Measurements from ENCODE around the gene SLC38A9.
"Not testable (repeated sequence)": the region's sequence is repeated elsewhere in the genome, so short reads cannot be mapped to it uniquely, and the experiment has no call there.

SLC38A9 gene

GRCh38 chr5:55712023-55712859 lies at the start of gene SLC38A9:
Gene SLC38A9, minus strand, starts transcription at chr5:55712324. Its CDS starts 14,366 bp downstream, at chr5:55697958.
- TF ChIP-seq POLR2AphosphoS5 (IDR thresholded peaks at IDR 0.05; ENCODE audit: borderline replicate concordance, low read depth, low read length) = peak; percentile 91
- no peak for TF ChIP-seq EZH2 (IDR thresholded peaks at IDR 0.05)
- H3K36me3 ChIP-seq (ENCODE audit: insufficient read depth, low read length) = no peaks in the 10 kb centered on the region
- peak; percentile 45 for DNase-seq (ENCODE audit: low read depth, low spot score)
- peak within 1 kb of the TSS; percentile 77 for H3K4me3 ChIP-seq
- no peak within 1 kb of the TSS for H3K27ac ChIP-seq
- H3K9me3 ChIP-seq (ENCODE audit: low read depth, low read length) = no peaks in the 10 kb centered on the region
- peak within 1 kb of the TSS; percentile 79 for H3K9ac ChIP-seq (ENCODE audit: insufficient read length)

GRCh38 chr5:55761721-55762120 lies 49.6 kb upstream of the SLC38A9 start:
- not testable (repeated sequence) for DNase-seq (ENCODE audit: low read depth, low spot score); H3K4me3 ChIP-seq; H3K27ac ChIP-seq; H3K9me3 ChIP-seq (ENCODE audit: low read depth, low read length); H3K9ac ChIP-seq (ENCODE audit: insufficient read length); H3K36me3 ChIP-seq (ENCODE audit: insufficient read depth, low read length)

DNA sequence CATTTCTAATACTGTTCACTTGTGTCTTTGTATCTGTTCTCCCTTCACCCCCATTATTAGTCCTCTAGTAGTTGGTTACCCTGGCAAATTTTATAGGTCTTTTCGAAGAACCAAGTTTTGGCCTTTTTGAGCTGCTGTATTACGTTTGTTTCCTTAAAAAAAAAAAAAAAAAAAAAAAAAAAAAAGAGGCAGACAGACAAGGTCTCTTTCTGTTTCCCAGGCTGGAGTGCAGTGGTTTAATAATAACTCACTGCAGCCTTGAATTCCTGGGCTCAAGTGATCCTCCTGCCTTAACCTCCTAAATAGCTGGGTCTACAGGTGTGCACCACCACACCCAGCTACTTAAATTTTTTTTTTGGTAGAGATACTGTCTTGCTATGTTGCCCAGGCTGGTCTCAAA lies 46.6 kb upstream of the SLC38A9 start:
- H3K9ac ChIP-seq (ENCODE audit: insufficient read length) = no peak overlapping the region
- no peak for DNase-seq (ENCODE audit: low read depth, low spot score)
- H3K27ac ChIP-seq = no peak overlapping the region
- no peak overlapping the region for H3K4me3 ChIP-seq
- TF ChIP-seq EZH2 (IDR thresholded peaks at IDR 0.05) (no peak), FOXP2 (optimal IDR thresholded peaks at IDR 0.05; ENCODE audit: control extremely low read depth, extremely low read length, insufficient read depth) (no peak), POLR2AphosphoS5 (IDR thresholded peaks at IDR 0.05; ENCODE audit: borderline replicate concordance, low read depth, low read length) (no peak)
- H3K9me3 ChIP-seq (ENCODE audit: low read depth, low read length) = no peaks in the 10 kb centered on the region
- no peaks in the 10 kb centered on the region for H3K36me3 ChIP-seq (ENCODE audit: insufficient read depth, low read length)

DNA sequence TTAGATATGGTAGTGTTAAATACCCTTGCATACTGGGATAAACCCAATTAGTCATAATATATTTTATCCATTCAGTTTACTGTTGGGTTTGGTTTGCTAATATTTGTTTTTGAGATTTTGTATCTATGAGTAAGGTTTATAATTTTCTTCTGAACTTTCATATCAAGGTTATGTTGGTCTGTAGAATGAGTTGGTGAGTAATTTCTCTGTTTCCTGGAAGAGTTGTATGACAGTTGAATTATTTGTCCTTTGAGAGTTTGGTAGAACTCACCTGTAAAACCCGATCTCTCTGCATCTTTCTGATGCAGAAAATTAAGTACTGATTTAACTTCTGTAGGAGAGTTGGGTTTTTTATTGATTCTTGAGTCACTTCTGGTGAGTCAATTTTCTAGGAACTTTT lies 46.1 kb upstream of the SLC38A9 start:
- Histone ChIP-seq H3K4me3 (no peak overlapping the region), H3K27ac (no peak overlapping the region), H3K9me3 (ENCODE audit: low read depth, low read length) (no peaks in the 10 kb centered on the region), H3K36me3 (ENCODE audit: insufficient read depth, low read length) (no peaks in the 10 kb centered on the region), H3K9ac (ENCODE audit: insufficient read length) (no peak overlapping the region)
- DNase-seq (ENCODE audit: low read depth, low spot score) = no peak
- TF ChIP-seq EZH2 (IDR thresholded peaks at IDR 0.05) = no peak
- no peak for TF ChIP-seq FOXP2 (optimal IDR thresholded peaks at IDR 0.05; ENCODE audit: control extremely low read depth, extremely low read length, insufficient read depth)
- no peak for TF ChIP-seq POLR2AphosphoS5 (IDR thresholded peaks at IDR 0.05; ENCODE audit: borderline replicate concordance, low read depth, low read length)

- H3K27ac ChIP-seq = no peak overlapping the region
- H3K36me3 ChIP-seq (ENCODE audit: insufficient read depth, low read length) = no peaks in the 10 kb centered on the region
- no peak overlapping the region for H3K4me3 ChIP-seq
- DNase-seq (ENCODE audit: low read depth, low spot score) = no peak
- no peak overlapping the region for H3K9ac ChIP-seq (ENCODE audit: insufficient read length)
- no peaks in the 10 kb centered on the region for H3K9me3 ChIP-seq (ENCODE audit: low read depth, low read length)
- TF ChIP-seq POLR2AphosphoS5 (IDR thresholded peaks at IDR 0.05; ENCODE audit: borderline replicate concordance, low read depth, low read length) (no peak), EZH2 (IDR thresholded peaks at IDR 0.05) (no peak), FOXP2 (optimal IDR thresholded peaks at IDR 0.05; ENCODE audit: control extremely low read depth, extremely low read length, insufficient read depth) (no peak)
These were observed 38.4 kb upstream of the SLC38A9 start for GRCh38 chr5:55750499-55750898.

- Histone ChIP-seq H3K36me3 (ENCODE audit: insufficient read depth, low read length) (no peaks in the 10 kb centered on the region), H3K27ac (no peak overlapping the region), H3K9ac (ENCODE audit: insufficient read length) (no peak overlapping the region), H3K9me3 (ENCODE audit: low read depth, low read length) (no peaks in the 10 kb centered on the region), H3K4me3 (no peak overlapping the region)
- DNase-seq (ENCODE audit: low read depth, low spot score) = no peak
- TF ChIP-seq EZH2 (IDR thresholded peaks at IDR 0.05) = no peak
- TF ChIP-seq FOXP2 (optimal IDR thresholded peaks at IDR 0.05; ENCODE audit: control extremely low read depth, extremely low read length, insufficient read depth) = no peak
- TF ChIP-seq POLR2AphosphoS5 (IDR thresholded peaks at IDR 0.05; ENCODE audit: borderline replicate concordance, low read depth, low read length) = no peak
These were observed 37.9 kb upstream of the SLC38A9 start for GRCh38 chr5:55750063-55750462.

GRCh38 chr5:55749387-55749786 lies 37.3 kb upstream of the SLC38A9 start:
- H3K36me3 ChIP-seq (ENCODE audit: insufficient read depth, low read length) = no peaks in the 10 kb centered on the region
- no peak overlapping the region for H3K27ac ChIP-seq
- no peak overlapping the region for H3K4me3 ChIP-seq
- TF ChIP-seq FOXP2 (optimal IDR thresholded peaks at IDR 0.05; ENCODE audit: control extremely low read depth, extremely low read length, insufficient read depth) = no peak
- TF ChIP-seq EZH2 (IDR thresholded peaks at IDR 0.05) = no peak
- TF ChIP-seq POLR2AphosphoS5 (IDR thresholded peaks at IDR 0.05; ENCODE audit: borderline replicate concordance, low read depth, low read length) = no peak
- no peaks in the 10 kb centered on the region for H3K9me3 ChIP-seq (ENCODE audit: low read depth, low read length)
- DNase-seq (ENCODE audit: low read depth, low spot score) = no peak
- no peak overlapping the region for H3K9ac ChIP-seq (ENCODE audit: insufficient read length)

GRCh38 chr5:55747778-55748318 lies 35.7 kb upstream of the SLC38A9 start:
- Histone ChIP-seq H3K27ac (no peak overlapping the region), H3K36me3 (ENCODE audit: insufficient read depth, low read length) (no peaks in the 10 kb centered on the region), H3K9me3 (ENCODE audit: low read depth, low read length) (no peaks in the 10 kb centered on the region), H3K4me3 (no peak overlapping the region), H3K9ac (ENCODE audit: insufficient read length) (no peak overlapping the region)
- DNase-seq (ENCODE audit: low read depth, low spot score) = no peak
- no peak for TF ChIP-seq EZH2 (IDR thresholded peaks at IDR 0.05)
- no peak for TF ChIP-seq FOXP2 (optimal IDR thresholded peaks at IDR 0.05; ENCODE audit: control extremely low read depth, extremely low read length, insufficient read depth)
- TF ChIP-seq POLR2AphosphoS5 (IDR thresholded peaks at IDR 0.05; ENCODE audit: borderline replicate concordance, low read depth, low read length) = no peak

GRCh38 chr5:55742778-55743177 lies 30.7 kb upstream of the SLC38A9 start:
- no peaks in the 10 kb centered on the region for H3K9me3 ChIP-seq (ENCODE audit: low read depth, low read length)
- no peak overlapping the region for H3K4me3 ChIP-seq
- H3K36me3 ChIP-seq (ENCODE audit: insufficient read depth, low read length) = no peaks in the 10 kb centered on the region
- no peak overlapping the region for H3K27ac ChIP-seq
- DNase-seq (ENCODE audit: low read depth, low spot score) = no peak
- TF ChIP-seq EZH2 (IDR thresholded peaks at IDR 0.05) = no peak
- no peak for TF ChIP-seq POLR2AphosphoS5 (IDR thresholded peaks at IDR 0.05; ENCODE audit: borderline replicate concordance, low read depth, low read length)
- no peak for TF ChIP-seq FOXP2 (optimal IDR thresholded peaks at IDR 0.05; ENCODE audit: control extremely low read depth, extremely low read length, insufficient read depth)
- H3K9ac ChIP-seq (ENCODE audit: insufficient read length) = no peak overlapping the region
